Hematopoietic multipotent progenitor cell (in vitro differentiated cells): Measurements from ENCODE around the gene SLC24A3. TPM values are rescaled to one million over a fixed set of nuclear protein-coding genes. Genes with fewer than 3 reads are reported as not detected.
"Not testable (repeated sequence)": the region's sequence is repeated elsewhere in the genome, so short reads cannot be mapped to it uniquely, and the experiment has no call there.

Source experiments
- DNase-seq, 3 donors: peaks; one replicate each; pipeline ENCODE4 v3.0.0-alpha.2; 2011 to 2015; ENCODE audit warnings: low read depth in 2 of 3, low spot score in 2 of 3
- total RNA-seq: library from RNA; depleted of rRNA; stranded (reverse); fragments of >200 nt; gene quantifications from one replicate; pipeline ENCODE4 v1.2.3, GENCODE V29; 2012

SLC24A3 gene
- total RNA-seq, 1 donor: 1.9 TPM

- no peak for DNase-seq
Observed at GRCh38 chr20:19750101-19750606, 537.7 kb downstream of the SLC24A3 start.

GRCh38 chr20:19750907-19751636, 538.6 kb downstream of the SLC24A3 start:
- DNase-seq: peak in 1 of 3 donors; percentile 21

- not testable (repeated sequence) for DNase-seq
Observed at GRCh38 chr20:19754201-19754600, 541.8 kb downstream of the SLC24A3 start.

GRCh38 chr20:19756761-19757486, 544.5 kb downstream of the SLC24A3 start:
- no peak for DNase-seq

GRCh38 chr20:19757487-19758132, 545.2 kb downstream of the SLC24A3 start:
- DNase-seq: peak in 2 of 3 donors; percentile 92 to 95

GRCh38 chr20:19758133-19758500, 545.7 kb downstream of the SLC24A3 start, which contains the start of gene RIN2:
TSS of gene RIN2 (plus strand) at chr20:19758258. CDS start at chr20:19889602, 131,344 bp downstream.
- no peak for DNase-seq

- peak in 2 of 3 donors; percentile 59 to 70 for DNase-seq
Observed at GRCh38 chr20:19758501-19759331, 546.3 kb downstream of the SLC24A3 start.

GRCh38 chr20:19760371-19760721, 547.9 kb downstream of the SLC24A3 start:
- DNase-seq: no peak

GRCh38 chr20:19761326-19761725, 548.9 kb downstream of the SLC24A3 start:
- DNase-seq: no peak

GRCh38 chr20:19761841-19762240, 549.4 kb downstream of the SLC24A3 start:
- no peak for DNase-seq

- DNase-seq: peak in 1 of 3 donors; percentile 5
Observed at GRCh38 chr20:19764207-19764606, 551.8 kb downstream of the SLC24A3 start.

GRCh38 chr20:19765266-19765665, 552.8 kb downstream of the SLC24A3 start:
- no peak for DNase-seq

GRCh38 chr20:19765913-19766312, 553.5 kb downstream of the SLC24A3 start:
- no peak for DNase-seq

- DNase-seq: no peak
Observed at GRCh38 chr20:19767070-19767469, 554.6 kb downstream of the SLC24A3 start.

GRCh38 chr20:19768325-19768842, 555.9 kb downstream of the SLC24A3 start:
- no peak for DNase-seq

- DNase-seq: no peak
Observed at GRCh38 chr20:19769507-19769906, 557.1 kb downstream of the SLC24A3 start.

- DNase-seq: no peak
Observed at GRCh38 chr20:19770375-19770774, 557.9 kb downstream of the SLC24A3 start.

- DNase-seq: no peak
Observed at GRCh38 chr20:19771031-19771430, 558.6 kb downstream of the SLC24A3 start.
